Right renal pelvis (tissue), 4 donors: ENCODE results near the gene ARHGAP30. TPM values are rescaled to one million over a fixed set of nuclear protein-coding genes. Genes with fewer than 3 reads are reported as not detected.
"Not testable (repeated sequence)": the region's sequence is repeated elsewhere in the genome, so short reads cannot be mapped to it uniquely, and the experiment has no call there.

Experiments
- DNase-seq, 4 donors: peaks; one replicate each; pipeline ENCODE4 v3.0.0-alpha.2; 2013; ENCODE audit warnings: low read depth in 4 of 4, low spot score in 3 of 4, missing footprints in 1 of 4
- polyA plus RNA-seq, 4 donors: library from polyadenylated mRNA; unstranded; fragments of 120-200 nt; gene quantifications; one replicate each; pipeline ENCODE4 v1.2.1, GENCODE V29; 2013; ENCODE audit not compliant: insufficient read length in 4 of 4

Gene ARHGAP30
- polyA plus RNA-seq, 4 donors = 1.8 to 2.3 (median 2.0) TPM

DNA sequence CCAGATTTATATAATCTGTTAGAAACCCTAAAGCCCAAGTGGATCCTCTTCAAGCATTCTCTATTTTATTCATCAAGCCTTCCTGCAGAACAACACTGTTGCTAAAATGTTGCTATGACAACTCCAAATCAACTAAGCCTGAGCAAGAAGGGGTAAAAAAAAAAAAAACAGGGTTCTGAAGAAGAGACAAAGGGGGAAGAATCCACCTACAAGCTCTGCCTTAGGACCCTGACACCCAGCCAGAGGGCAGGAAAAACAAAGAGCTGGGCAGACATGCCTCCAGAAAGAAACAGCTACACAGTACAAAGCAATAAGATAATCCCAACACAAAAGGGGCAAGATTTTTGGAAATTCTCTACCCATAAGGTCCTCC, 25.2 kb downstream of the ARHGAP30 start:
- no peak for DNase-seq

DNA sequence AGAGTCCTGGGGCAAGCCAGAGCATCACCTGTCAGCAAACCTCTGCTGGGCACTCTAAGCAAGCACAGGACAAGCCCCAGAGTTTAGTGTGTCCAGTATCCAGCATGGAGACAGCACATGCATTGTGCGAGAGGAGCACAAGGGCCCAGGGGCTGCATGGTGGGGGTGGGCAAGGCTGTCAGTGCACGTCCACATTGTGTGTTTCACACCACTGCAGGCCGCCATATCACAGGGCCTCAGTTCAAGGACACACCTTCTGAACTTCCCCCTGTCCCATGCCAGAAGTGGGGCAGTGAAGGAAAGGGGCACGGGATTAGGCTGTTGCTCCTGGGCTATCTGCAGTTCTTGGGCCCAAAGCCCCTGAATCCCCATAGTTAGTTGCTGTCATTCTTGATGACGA, 30.1 kb downstream of the ARHGAP30 start:
- no peak for DNase-seq

DNA sequence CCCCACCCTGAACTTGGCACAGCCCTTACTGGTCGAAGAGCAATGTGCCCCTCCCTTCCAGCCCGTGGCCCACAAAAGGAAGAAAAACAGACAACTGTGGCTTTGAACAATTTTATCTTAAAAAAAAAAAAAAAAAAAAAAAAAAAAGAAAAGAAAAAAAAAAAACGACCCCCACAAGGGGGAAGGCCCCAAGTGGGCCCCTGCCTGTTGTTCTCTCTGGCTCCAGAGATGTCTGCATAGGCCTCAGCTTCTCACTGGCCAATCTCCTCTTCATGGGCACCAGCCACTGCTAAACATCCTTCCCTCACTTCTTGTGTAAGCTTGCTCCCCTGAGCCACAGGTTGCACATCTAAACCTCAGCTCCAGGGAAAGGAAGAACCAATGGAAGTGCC, 30.5 kb downstream of the ARHGAP30 start:
- no peak for DNase-seq

DNA sequence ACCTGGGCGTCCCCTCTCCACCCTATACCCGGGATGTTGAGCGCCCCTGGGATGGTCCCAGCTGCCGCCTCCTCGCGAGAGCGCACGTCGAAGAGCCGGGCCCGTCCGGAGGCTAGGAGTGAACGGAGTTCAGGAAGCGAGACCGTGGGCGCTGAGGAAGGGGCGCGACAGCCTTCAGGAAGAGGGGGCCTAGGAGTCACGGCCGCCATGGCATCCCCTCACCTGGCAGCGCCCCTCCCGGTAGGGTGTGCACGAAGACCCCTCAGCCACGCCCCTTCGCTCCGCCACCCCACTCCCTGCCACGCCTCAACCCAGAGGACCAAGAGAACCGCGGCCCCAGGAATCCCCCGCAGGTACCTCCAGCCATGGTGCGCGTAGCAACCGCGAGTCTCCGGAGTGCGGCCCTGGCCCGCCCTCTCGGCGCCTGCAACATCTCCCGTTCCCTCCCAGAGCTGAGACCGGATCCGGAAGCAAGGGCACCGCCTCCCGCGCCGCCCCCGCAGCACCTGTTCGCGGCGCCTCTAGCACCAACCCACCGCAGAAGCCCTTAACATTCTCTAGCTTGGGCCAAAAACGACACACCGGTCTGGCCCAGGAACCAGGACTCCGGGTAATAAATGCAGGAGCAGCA, 31.1 kb downstream of the ARHGAP30 start, which contains the start of gene TSTD1:
TSTD1 (minus strand) TSS at position 442 of the 631 bp plus-strand sequence; CDS start at position 367, 75 bp downstream.
- DNase-seq = peak in 1 of 4 donors; percentile 47

DNA sequence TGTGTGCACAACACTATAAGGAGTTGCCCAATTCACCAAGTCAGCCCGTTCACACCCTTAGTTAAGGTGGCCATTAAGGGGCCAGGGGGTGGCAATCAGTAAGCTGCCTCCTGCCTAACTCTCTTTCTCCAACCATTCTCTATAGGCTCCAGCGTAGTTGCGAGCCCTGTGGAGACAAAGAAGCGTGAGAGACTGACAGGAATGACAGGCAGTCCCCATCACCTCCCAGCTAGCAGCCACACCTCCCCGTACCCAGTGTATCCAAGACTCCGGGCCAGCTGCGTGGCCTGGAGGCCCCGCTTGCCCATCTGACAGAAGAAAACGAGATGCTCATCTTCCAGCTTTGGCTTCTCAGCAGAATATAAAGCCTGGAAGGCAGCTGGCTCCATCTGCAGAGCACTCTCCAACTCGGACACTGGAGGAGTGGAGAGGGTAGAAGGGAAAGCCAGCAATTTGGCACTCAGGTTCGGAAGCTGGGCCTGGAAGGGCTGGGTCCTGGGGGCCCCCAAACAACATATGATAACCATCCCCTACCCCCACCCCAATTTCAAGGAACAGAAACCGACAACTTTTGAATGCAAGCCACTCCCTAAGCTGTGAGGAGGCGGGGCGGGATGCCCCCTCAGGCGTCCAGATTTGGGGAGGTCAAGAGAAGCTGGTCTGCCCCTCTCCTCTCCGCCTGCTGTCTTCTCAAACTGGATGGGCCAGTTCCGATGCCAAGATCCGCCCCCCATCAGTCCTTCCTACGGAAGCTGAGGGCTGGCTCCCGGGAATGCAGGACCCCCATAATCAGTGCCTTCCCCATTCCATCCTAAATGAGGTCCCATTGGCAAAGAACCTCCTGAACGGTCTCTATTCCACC, 31.8 kb downstream of the ARHGAP30 start:
- no peak for DNase-seq

DNA sequence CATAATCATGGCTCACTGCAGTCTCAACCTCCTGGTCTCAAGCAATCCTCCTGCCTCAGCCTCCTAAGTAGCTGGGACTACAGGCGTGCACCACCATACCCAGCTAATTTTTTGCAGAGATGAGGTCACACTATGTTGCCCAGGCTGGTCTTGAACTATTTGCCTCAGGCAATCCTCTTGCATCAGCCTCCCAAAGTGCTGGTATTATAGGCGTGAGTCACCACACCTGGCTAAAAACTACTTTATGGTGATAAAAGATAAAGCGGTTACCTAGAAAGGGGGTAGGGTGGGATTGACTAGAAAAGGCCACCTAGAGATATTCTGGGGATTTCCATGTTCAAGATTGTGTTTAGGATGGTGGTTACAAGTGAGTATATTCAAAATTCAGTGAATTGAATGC, 35.9 kb downstream of the ARHGAP30 start:
- no peak for DNase-seq

DNA sequence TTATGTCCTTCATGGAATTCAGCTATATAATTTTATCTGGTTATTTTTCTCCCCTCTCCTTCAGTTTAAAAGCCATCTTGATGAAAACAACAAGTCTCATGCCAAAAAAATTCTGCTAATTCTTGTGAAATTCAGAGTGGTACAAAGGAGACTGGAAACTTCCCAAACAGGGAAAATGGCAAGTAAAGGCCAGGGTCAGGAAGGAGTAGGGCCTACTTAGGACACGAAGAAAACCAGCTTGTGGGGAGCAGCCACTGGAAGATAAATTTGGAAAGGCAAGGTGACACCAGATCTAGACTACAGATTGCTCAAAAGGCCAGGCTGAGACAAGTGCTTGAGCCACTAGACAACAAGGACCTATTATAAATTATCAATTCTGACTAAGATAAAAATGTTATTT, 37.3 kb downstream of the ARHGAP30 start:
- no peak for DNase-seq

DNA sequence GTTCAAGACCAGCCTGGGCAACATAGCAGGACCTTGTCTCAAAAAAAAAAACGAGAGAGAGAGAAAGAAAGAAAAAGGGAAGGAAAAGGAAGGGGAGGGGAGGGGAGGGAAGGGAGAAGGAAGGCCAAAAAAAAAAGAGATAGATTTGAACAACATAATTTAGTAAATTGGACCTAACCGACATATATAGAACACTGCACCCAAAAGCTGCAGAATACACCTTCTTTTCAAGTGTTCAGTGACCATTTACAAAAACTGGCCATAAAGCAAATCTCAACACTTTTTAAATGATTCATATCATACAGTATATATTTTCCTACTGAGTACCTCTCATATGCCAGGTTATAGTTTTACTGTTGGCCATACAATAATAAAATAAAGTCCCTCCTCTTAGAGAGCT, 37.8 kb downstream of the ARHGAP30 start:
- no peak for DNase-seq

DNA sequence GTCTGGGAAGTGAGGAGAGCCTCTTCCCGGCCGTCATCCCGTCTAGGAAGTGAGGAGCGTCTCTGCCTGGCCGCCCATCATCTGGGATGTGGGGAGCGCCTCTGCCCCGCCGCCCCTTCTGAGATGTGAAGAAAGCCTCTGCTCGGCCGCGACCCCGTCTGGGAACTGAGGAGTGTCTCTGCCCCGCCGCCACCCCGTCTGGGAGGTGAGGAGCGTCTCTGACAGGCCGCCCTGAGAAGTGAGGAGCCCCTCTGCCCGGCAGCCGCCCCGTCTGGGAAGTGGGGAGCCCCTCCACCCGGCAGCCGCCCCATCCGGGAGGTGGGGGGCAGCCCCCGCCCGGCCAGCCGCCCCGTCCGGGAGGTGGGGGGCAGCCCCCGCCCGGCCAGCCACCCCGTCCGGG, 40.2 kb downstream of the ARHGAP30 start:
- DNase-seq = not testable (repeated sequence)

DNA sequence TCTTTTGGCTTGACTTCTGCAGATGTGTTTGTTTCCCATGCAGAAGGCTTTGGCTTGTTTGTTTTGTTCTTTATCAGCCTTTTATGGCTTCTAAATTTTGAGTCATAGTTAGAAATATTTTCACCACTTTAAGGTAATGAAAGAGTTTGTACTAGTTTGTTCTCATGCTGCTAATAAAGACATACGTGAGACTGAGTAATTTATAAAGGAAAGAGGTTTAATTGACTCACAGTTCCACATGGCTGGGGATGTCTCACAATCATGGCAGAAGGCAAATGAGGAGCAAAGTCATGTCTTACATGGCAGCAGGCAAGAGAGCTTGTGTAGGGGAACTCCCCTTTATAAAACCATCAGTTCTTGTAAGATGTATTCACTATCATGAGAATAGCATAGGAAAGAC, 42.7 kb downstream of the ARHGAP30 start:
- DNase-seq = not testable (repeated sequence)

DNA sequence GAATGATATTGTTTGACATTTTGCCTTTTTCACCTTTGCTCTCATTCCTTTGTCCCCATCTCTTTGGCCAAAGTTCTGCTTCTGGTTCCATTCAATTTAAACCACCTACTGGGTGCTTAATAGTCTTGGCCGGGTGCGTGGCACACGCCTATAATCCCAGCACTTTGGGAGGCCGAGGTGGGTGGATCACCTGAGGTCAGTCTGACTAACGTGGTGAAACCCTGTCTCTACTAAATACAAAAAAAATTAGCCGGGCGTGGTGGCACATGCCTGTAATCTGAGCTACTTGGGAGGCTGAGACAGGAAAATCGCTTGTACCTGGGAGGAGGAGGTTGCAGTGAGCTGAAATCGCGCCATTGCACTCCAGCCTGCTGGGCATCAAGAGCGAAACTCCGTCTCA, 47.3 kb downstream of the ARHGAP30 start:
- not testable (repeated sequence) for DNase-seq

DNA sequence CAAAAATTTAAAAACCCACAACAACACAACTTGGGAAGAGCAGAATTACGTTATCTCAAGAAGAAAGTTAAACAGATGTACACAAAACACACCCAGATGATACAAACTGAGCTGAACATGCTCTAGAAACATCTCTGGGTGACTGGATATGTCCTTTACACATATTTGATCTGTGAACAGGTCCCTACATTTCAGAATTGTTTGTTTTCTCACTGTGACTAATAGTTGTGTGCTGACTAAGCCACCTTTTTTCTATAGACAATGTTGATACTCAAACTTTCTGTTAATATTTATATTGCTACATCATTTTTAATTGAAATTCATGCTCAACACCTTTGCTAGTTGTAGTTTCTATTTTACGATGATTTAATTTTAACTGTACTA, 47.7 kb downstream of the ARHGAP30 start:
- DNase-seq = no peak

DNA sequence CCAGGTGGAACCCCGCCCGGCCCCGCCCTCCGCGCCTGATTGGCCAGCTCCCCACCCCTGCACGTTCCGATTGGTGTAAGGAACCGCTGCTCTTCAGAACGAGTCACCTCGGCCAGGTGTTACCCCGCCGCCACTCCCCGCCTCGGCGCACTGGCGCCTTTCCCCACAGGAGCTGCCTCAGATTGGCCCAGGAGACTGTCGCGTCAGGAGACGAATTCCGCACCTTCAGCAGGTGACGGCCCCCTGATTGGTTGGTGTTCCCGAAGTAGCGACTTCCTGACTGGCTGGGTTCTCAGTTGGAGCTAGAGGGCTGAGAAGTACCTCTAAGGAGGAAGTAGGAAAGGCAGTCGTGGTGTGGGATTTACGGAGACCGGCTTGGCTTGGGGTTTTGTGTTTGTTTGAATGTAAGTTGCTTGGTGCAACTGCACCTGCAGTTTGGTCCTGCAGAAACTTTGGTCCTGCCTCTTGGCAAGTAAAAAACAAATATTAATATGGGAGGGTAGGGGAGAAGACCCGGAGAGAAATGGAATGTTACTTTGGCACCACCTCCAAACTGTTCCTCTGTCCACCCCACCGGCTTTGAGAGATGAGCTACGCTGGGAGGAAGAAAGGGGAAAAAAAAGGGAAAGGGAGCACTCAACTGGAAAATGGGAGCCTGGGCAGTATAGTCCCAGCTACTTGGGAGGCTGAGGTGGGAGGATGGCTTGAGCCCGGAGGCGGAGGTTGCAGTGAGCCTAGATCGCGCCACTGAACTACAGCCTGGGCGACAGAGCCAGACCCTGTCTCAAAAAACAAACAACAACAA, 48.3 kb downstream of the ARHGAP30 start:
- peak in 3 of 4 donors; percentile 71 to 82 (median 76) for DNase-seq

DNA sequence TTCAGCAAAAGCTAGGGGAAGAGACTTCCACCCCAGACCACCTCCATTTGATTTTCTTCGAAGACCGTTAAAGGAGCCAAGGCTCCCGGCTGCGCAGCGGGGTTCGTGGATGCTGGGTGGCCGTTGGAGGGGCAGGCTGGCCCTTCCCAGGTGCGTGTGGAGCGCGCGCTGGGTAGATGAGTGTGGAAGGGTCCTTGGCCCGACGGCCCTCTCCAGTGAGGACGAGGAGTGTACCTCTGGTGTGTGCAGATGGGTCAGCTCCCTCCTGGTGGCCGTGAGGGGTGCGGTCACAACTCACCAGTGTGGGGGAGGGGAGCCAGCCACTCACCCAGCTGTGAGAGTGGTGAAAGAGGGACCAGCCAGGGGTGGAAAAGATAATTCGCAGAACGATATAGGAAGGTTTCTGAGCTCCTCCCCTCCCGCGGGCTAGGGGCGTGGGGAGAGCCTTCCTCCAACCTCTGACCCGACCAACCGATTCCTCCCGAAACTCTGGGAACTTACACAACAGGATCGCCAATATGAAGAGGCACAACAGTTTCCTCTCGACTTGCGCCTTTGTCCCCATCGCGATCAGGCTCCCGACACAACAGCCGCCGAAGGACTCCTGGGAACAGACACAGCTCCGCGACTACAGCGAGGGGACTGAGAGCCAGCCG, 49.1 kb downstream of the ARHGAP30 start, which contains the start of gene F11R:
F11R (minus strand) TSS at position 644 of the 656 bp plus-strand sequence; CDS start at position 565, 79 bp downstream.
- no peak for DNase-seq

DNA sequence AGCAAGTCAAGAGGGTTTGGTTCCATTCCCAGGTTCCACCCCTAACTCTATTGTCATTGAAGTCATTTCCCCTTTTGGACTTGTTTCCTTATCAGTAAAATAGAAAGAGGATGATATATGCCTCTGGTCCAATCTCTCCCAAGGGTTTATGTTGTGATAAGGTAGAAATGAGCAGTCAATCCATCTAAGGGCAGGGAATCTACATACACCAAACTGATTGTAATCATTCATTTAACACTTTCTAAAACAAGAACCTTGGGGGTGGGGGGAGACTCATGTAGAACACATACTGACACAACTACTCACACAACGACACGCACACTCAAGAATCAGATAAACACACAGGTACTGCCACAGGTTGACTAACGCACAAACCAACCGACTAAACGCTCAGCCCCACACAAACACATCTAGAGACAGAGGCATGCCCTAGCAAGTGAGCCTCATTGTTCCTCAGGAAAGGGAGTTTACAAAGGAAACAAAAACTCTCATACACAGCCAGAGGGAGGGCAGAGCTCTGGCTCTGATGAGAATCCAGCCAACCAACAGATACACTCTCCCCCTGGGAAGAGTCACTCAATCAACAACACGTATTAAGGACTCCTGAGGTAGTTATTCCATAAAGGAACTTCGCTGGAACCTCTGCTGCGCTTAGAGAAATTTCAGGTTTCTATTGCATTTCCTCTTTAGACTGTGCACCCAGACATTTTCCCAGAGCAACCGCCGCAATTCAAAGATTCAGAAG, 49.8 kb downstream of the ARHGAP30 start:
- no peak for DNase-seq

DNA sequence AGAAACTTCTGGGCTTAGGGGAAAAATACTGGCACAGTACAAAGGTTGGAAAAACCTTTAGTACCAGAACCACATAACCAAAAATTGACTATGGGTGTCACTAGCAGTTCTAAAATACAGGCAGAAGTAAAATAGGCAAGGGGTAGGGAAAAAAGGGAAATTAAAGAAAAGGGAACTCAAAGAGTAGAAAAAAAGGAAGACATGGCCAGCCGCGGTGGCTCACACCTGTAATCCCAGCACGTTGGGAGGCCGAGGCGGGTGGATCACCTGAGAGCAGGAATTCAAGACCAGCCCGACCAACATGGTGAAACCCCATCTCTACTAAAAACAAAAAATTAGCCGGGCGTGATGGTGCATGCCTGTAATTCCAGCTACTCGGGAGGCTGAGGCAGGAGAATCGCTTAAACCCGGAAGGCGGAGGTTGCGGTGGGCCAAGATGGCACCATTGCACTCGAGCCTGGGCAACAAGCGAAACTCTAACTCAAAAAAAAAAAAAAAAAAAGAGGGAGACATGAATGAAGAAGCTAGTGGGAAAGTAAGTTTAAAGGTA, 50.5 kb downstream of the ARHGAP30 start:
- DNase-seq = not testable (repeated sequence)

DNA sequence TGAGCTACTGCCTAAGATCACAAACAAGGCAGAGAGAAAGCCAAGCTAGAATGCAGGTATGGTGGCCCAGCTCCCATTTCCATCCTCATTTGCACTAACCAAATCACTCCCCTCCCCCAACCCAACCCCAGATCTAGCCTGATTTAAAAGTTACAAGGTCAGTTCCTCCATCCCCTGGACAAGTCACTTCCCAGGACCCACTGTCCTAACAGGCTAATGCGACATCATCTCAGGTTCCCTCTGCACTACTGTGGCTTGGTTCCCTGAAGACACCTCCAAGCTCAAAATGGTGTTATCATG, 51.1 kb downstream of the ARHGAP30 start:
- DNase-seq = no peak

DNA sequence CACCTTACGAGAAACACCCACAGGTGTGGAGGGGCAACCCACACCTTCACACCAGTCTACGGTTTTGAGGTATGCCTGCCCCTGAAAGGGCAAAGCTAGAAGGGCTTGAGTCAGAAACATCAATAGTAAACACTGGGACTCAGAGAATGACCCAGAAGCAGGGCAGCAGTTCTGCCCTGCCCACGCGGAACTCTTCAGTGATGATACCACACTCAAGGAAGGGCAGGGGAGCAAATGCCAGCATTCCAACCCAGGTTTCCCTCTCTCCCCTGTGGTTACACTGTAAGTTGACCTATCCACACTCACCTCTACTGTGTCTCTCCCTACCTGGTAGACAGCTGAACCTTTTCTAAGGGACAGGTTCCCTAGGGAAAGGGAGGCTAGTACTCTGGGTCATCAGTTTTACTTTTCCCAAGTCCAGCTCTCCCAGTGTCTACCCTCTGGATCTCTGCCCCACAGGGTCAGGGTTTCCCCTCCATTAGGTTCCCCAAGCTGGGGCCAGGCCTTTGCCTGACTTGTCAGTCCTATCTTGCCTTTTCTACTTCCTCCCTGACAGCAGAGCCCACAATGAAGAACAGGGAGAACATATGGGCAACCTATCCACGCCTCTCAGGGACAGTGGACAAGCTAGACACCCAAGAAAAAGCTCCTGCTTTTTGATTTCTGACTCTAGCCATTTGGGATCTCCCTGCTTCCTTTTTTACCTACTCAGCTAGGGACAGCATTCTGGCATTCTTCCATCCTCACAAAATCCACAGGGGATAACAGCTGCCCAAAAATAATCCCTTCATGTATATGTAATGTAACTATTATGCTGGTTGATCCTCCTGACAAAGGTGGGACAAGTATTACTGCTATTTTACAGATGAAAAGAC, 51.7 kb downstream of the ARHGAP30 start:
- DNase-seq = no peak

DNA sequence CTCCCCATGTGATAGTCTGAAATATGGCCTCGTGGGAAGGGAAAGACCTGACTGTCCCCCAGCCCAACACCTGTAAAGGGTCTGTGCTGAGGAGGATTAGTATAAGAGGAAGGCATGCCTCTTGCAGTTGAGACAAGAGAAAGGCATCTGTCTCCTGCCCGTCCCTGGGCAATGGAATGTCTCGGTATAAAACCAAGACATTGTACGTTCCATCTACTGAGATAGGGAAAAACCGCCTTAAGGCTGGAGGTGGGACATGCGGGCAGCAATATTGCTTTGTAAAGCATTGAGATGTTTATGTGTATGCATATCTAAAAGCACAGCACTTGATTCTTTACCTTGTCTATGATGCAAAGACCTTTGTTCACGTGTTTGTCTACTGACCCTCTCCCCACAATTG, 52.5 kb downstream of the ARHGAP30 start:
- DNase-seq = not testable (repeated sequence)
